GM12891 (cell line): ENCODE results near the gene ZFHX2.

Experiments used
- POLR2A ChIP-seq: IDR thresholded peaks from 2 replicates; pipeline ENCODE4 v1.6.1; 2011; ENCODE audit warnings: low read depth, low read length, control low read depth
- POLR2AphosphoS5 ChIP-seq: IDR thresholded peaks from 2 replicates; pipeline ENCODE4 v1.6.1; 2011; ENCODE audit warnings: low read depth, low read length, control low read depth
- TAF1 ChIP-seq: IDR thresholded peaks from 2 replicates; pipeline ENCODE4 v1.6.1; 2011; ENCODE audit warnings: low read depth, low read length, control low read depth

DNA sequence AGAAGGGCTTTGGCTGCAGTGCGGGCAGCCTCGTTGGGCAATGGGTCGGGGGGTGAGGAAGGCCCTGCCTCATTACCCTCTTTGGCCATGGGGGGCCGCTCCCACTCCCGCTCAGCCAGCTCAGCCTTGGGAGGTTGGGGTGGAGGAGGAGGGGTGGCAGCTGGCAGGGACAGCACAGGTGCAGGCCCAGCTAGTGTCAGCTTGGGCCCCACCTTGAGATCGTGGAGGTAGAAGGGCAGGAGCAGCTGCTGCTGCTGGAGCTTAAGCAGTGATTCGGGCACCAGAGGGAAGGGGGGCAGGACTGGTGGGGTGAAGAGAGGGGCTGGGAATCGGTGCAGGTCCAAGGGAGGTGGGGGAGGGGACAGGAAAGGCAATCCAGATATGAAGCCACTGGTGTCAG lies 26.0 kb downstream of the ZFHX2 start:
- no peak for TF ChIP-seq POLR2A
- TF ChIP-seq POLR2AphosphoS5, result no peak
- TF ChIP-seq TAF1, result no peak
